Liver (tissue), 9 donors: ENCODE data around the gene TMEM87B. TPM values are rescaled to one million over a fixed set of nuclear protein-coding genes. Genes with fewer than 3 reads are reported as not detected.

ENCODE experiments used
- DNase-seq: peaks from one replicate; pipeline ENCODE4 v3.0.0-alpha.2; 2017; ENCODE audit warnings: low spot score
- H3K27ac ChIP-seq, 2 donors: one replicate each; pipeline ENCODE4 v1.7.0; 2013; ENCODE audit warnings: inconsistent platforms in 2 of 2, low read length in 2 of 2, control low read depth in 1 of 2, low read depth in 1 of 2, mild to moderate bottlenecking in 1 of 2
- H3K27me3 ChIP-seq, 4 donors: one replicate each; pipeline versions ENCODE4 v1.6.1 to v1.7.0; 2013; ENCODE audit warnings: low read length in 3 of 4, inconsistent platforms in 1 of 4, mild to moderate bottlenecking in 1 of 4, moderate library complexity in 1 of 4; ENCODE audit not compliant: control insufficient read depth in 4 of 4, insufficient read depth in 4 of 4
- H3K36me3 ChIP-seq, 4 donors: one replicate each; pipeline versions ENCODE4 v1.6.1 to v1.7.0; 2013; ENCODE audit warnings: low read length in 3 of 4, mild to moderate bottlenecking in 3 of 4, low read depth in 1 of 4, moderate library complexity in 1 of 4; ENCODE audit not compliant: control insufficient read depth in 4 of 4, insufficient read depth in 3 of 4
- H3K4me1 ChIP-seq, 4 donors: one replicate each; pipeline versions ENCODE4 v1.6.1 to v1.7.0; 2013; ENCODE audit warnings: low read length in 3 of 4, mild to moderate bottlenecking in 3 of 4, moderate library complexity in 1 of 4; ENCODE audit not compliant: control insufficient read depth in 4 of 4, insufficient read depth in 4 of 4
- H3K4me3 ChIP-seq, 3 donors: one replicate each; pipeline versions ENCODE4 v1.6.1 to v1.7.0; 2013; ENCODE audit warnings: low read length in 3 of 3, control low read depth in 1 of 3, low read depth in 1 of 3, mild to moderate bottlenecking in 1 of 3
- H3K9ac ChIP-seq, 2 donors: one replicate each; pipeline ENCODE4 v1.7.0; 2013; ENCODE audit warnings: low read length in 2 of 2, mild to moderate bottlenecking in 2 of 2, moderate library complexity in 2 of 2, control low read depth in 1 of 2, low read depth in 1 of 2
- H3K9me3 ChIP-seq, 4 donors: one replicate each; pipeline versions ENCODE4 v1.6.1 to v1.7.0; 2013; ENCODE audit warnings: low read length in 3 of 4; ENCODE audit not compliant: control insufficient read depth in 4 of 4
- EGR1 ChIP-seq, 2 donors: IDR thresholded peaks; 2 replicates each; pipeline ENCODE4 v1.6.1; 2016 to 2018; ENCODE audit warnings: antibody characterized with exemption in 2 of 2, low read depth in 2 of 2
- FOXA1 ChIP-seq: IDR thresholded peaks from 2 replicates; pipeline ENCODE4 v1.6.1; 2016; ENCODE audit warnings: antibody characterized with exemption
- FOXA2 ChIP-seq: IDR thresholded peaks from 2 replicates; pipeline ENCODE4 v1.6.1; 2016; ENCODE audit warnings: antibody characterized with exemption
- GABPA ChIP-seq, 2 donors: IDR thresholded peaks in 1 of 2; conservative IDR thresholded peaks in 1 of 2; 2 replicates each; pipeline ENCODE4 v1.6.1; 2016; ENCODE audit warnings: antibody characterized with exemption in 2 of 2, mild to moderate bottlenecking in 1 of 2, moderate library complexity in 1 of 2
- HNF4A ChIP-seq, 2 donors: conservative IDR thresholded peaks; 2 replicates each; pipeline ENCODE4 v1.6.1; 2016; ENCODE audit warnings: antibody characterized with exemption in 2 of 2, mild to moderate bottlenecking in 2 of 2
- HNF4G ChIP-seq: IDR thresholded peaks from 2 replicates; pipeline ENCODE4 v1.6.1; 2016; ENCODE audit warnings: antibody characterized with exemption
- NR2F2 ChIP-seq: IDR thresholded peaks from 2 replicates; pipeline ENCODE4 v1.6.1; 2016; ENCODE audit warnings: antibody characterized with exemption
- RAD21 ChIP-seq, 2 donors: IDR thresholded peaks; 2 replicates each; pipeline ENCODE4 v1.6.1; 2016; ENCODE audit warnings: antibody characterized with exemption in 2 of 2, mild to moderate bottlenecking in 2 of 2
- RXRA ChIP-seq, 2 donors: IDR thresholded peaks; 2 replicates each; pipeline ENCODE4 v1.6.1; 2017 to 2018; ENCODE audit warnings: antibody characterized with exemption in 2 of 2, mild to moderate bottlenecking in 1 of 2
- SP1 ChIP-seq: IDR thresholded peaks from 2 replicates; pipeline ENCODE4 v1.6.1; 2018; ENCODE audit warnings: antibody characterized with exemption, mild to moderate bottlenecking
- YY1 ChIP-seq: IDR thresholded peaks from 2 replicates; pipeline ENCODE4 v1.6.1; 2016; ENCODE audit warnings: antibody characterized with exemption, mild to moderate bottlenecking
- WGBS: extraction: QIAGEN DNeasy Blood & Tissue Kit; methylation state at CpG from one replicate; pipeline ENCODE4 v1.1.7; 2013; 5-methylcytosine and 5-hydroxymethylcytosine counted together
- polyA plus RNA-seq, 2 donors: library from polyadenylated mRNA; stranded (reverse) in 1 of 2; unstranded in 1 of 2; fragments of 200-250 nt in 1 of 2; fragments of >200 nt in 1 of 2; fragmentation: Nextera tagmentation in 1 of 2; extraction: Ambion mirVana in 1 of 2; gene quantifications; one replicate each; pipeline versions ENCODE4 v1.2.1 to v1.2.3, GENCODE V29; 2013 to 2015
- total RNA-seq, 2 donors: library from RNA; depleted of rRNA; stranded (reverse); fragments of >200 nt; gene quantifications; one replicate each; pipeline ENCODE4 v1.2.3, GENCODE V29; 2014
- TF ChIP-seq, protein P1 (sequence below): IDR thresholded peaks from 2 replicates; pipeline ENCODE4 v1.6.1; 2016; ENCODE audit warnings: antibody characterized with exemption, mild to moderate bottlenecking
- TF ChIP-seq, protein P2 (sequence below): IDR thresholded peaks from 2 replicates; pipeline ENCODE4 v1.6.1; 2016; ENCODE audit warnings: antibody characterized with exemption
- TF ChIP-seq, protein P3 (sequence below): IDR thresholded peaks from 2 replicates; pipeline ENCODE4 v1.6.1; 2016; ENCODE audit warnings: antibody characterized with exemption
- donor health status: healthy.
- donor health status: healthy.
- donor health status: healthy.
- donor health status: healthy.
- donor health status: healthy.

The TMEM87B gene
- total and polyA plus RNA-seq, 4 donors: 3.6 to 10.1 (median 6.0) TPM

DNA sequence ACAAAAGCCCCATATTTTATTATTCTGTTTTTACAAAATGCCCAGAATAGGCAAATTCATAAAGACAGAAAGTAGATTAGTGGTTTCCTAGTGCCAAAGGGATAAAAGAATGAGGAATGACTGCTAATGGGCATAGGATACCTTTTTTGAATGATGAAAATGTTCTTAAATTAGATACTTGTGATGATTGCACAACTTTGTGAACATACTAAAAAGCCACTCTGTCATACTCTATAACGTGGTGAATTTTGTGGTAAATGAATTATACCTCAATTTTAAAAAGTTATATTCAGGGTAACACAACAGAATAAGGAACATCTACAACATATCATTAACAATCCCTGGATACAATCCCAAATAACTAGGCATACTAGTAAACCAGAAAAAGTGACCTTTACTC, 74.0 kb downstream of the TMEM87B start:
- WGBS: 82% methylated on average over 1 of the region's 1 CpG
- H3K9ac ChIP-seq: no peak overlapping the region
- no peak overlapping the region for H3K4me3 ChIP-seq
- H3K4me1 ChIP-seq: peaks cover 0 to 2% (median 0%) of the 10 kb centered on the region in 4 donors
- no peak overlapping the region for H3K27ac ChIP-seq
- H3K27me3 ChIP-seq: no peaks in the 10 kb centered on the region
- no peaks in the 10 kb centered on the region for H3K36me3 ChIP-seq
- no peak for DNase-seq
- no peaks in the 10 kb centered on the region for H3K9me3 ChIP-seq
- no peak for TF ChIP-seq EGR1 (IDR thresholded peaks at IDR 0.05; ENCODE audit: low read depth in 2 of 2)
- TF ChIP-seq, protein P1, sequence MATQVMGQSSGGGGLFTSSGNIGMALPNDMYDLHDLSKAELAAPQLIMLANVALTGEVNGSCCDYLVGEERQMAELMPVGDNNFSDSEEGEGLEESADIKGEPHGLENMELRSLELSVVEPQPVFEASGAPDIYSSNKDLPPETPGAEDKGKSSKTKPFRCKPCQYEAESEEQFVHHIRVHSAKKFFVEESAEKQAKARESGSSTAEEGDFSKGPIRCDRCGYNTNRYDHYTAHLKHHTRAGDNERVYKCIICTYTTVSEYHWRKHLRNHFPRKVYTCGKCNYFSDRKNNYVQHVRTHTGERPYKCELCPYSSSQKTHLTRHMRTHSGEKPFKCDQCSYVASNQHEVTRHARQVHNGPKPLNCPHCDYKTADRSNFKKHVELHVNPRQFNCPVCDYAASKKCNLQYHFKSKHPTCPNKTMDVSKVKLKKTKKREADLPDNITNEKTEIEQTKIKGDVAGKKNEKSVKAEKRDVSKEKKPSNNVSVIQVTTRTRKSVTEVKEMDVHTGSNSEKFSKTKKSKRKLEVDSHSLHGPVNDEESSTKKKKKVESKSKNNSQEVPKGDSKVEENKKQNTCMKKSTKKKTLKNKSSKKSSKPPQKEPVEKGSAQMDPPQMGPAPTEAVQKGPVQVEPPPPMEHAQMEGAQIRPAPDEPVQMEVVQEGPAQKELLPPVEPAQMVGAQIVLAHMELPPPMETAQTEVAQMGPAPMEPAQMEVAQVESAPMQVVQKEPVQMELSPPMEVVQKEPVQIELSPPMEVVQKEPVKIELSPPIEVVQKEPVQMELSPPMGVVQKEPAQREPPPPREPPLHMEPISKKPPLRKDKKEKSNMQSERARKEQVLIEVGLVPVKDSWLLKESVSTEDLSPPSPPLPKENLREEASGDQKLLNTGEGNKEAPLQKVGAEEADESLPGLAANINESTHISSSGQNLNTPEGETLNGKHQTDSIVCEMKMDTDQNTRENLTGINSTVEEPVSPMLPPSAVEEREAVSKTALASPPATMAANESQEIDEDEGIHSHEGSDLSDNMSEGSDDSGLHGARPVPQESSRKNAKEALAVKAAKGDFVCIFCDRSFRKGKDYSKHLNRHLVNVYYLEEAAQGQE: no peak

DNA sequence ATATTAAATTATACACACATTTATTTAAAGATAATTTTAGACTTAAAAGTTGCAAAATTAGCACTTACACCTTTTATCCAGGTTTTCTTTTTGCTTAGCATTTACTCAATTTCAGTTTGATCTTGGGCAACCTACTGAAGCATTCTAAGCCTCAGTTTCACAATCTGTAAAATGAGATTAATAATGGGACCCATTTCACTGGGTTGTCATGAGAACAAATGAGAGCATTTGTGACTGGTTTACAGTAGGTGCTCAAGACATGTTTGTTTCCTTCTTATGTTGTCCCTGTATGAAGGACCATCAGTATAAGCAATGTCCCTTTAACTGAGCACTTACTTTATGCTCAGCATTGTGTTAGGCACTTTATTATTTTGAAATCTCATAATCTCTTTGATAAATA, 78.3 kb downstream of the TMEM87B start:
- H3K27ac ChIP-seq: no peak overlapping the region
- no peak overlapping the region for H3K9ac ChIP-seq
- no peak overlapping the region for H3K4me3 ChIP-seq
- peaks cover 0 to 8% (median 3%) of the 10 kb centered on the region in 4 donors for H3K4me1 ChIP-seq
- H3K36me3 ChIP-seq: no peaks in the 10 kb centered on the region
- DNase-seq: no peak
- TF ChIP-seq EGR1 (IDR thresholded peaks at IDR 0.05; ENCODE audit: low read depth in 2 of 2) (no peak), SP1 (no peak), HNF4G (no peak), HNF4A (conservative IDR thresholded peaks at IDR 0.05) (no peak)
- TF ChIP-seq, protein P2, sequence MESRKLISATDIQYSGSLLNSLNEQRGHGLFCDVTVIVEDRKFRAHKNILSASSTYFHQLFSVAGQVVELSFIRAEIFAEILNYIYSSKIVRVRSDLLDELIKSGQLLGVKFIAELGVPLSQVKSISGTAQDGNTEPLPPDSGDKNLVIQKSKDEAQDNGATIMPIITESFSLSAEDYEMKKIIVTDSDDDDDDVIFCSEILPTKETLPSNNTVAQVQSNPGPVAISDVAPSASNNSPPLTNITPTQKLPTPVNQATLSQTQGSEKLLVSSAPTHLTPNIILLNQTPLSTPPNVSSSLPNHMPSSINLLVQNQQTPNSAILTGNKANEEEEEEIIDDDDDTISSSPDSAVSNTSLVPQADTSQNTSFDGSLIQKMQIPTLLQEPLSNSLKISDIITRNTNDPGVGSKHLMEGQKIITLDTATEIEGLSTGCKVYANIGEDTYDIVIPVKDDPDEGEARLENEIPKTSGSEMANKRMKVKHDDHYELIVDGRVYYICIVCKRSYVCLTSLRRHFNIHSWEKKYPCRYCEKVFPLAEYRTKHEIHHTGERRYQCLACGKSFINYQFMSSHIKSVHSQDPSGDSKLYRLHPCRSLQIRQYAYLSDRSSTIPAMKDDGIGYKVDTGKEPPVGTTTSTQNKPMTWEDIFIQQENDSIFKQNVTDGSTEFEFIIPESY: no peak
- TF ChIP-seq, protein P3, sequence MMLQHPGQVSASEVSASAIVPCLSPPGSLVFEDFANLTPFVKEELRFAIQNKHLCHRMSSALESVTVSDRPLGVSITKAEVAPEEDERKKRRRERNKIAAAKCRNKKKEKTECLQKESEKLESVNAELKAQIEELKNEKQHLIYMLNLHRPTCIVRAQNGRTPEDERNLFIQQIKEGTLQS: no peak
- H3K27me3 ChIP-seq: no peaks in the 10 kb centered on the region
- H3K9me3 ChIP-seq: no peaks in the 10 kb centered on the region

DNA sequence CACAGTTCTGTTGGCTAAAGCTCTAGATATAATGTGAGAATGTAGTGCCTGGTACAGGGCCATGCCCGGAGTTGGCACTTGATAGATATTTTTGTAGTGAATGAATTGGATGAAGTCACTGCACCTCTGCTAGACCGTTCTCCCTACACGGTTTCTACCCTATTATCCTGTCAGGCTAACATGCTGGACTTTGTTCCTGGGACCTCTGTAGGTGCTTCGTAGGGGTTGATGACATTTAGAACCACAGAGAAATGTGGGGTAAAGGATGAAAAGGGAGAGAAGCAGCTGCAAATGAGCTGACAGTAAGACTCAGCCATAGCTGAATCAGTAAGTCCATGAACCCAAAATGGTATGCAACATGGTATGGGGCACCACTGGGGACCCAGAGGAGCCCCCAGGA, 79.1 kb downstream of the TMEM87B start:
- 40% methylated on average over 4 of the region's 4 CpGs for WGBS
- Histone ChIP-seq H3K9me3 (no peaks in the 10 kb centered on the region), H3K4me1 (peaks cover 0 to 8% (median 3%) of the 10 kb centered on the region in 4 donors), H3K36me3 (no peaks in the 10 kb centered on the region), H3K27ac (no peak overlapping the region), H3K4me3 (no peak overlapping the region), H3K27me3 (no peaks in the 10 kb centered on the region), H3K9ac (no peak overlapping the region)
- TF ChIP-seq NR2F2: no peak
- TF ChIP-seq YY1: no peak
- TF ChIP-seq FOXA2: no peak
- TF ChIP-seq RXRA (IDR thresholded peaks at IDR 0.05): peak; percentile 51 to 62
- no peak for TF ChIP-seq GABPA (IDR thresholded peaks at IDR 0.05 in 1 of 2, conservative IDR thresholded peaks at IDR 0.05 in 1 of 2)
- TF ChIP-seq, protein P2: no peak
- TF ChIP-seq FOXA1: no peak
- TF ChIP-seq, protein P1: no peak
- no peak for TF ChIP-seq RAD21 (IDR thresholded peaks at IDR 0.05)
- TF ChIP-seq, protein P3: no peak
- TF ChIP-seq HNF4G: peak; percentile 12
- peak; percentile 51 for TF ChIP-seq SP1
- TF ChIP-seq HNF4A (conservative IDR thresholded peaks at IDR 0.05): peak; percentile 65 to 68
- DNase-seq: no peak
